Loucy (cell line): ENCODE results near the gene ANTXR2.

Experiments used
- H2AFZ ChIP-seq: fragments of 200-600 bp; sonication (generic); 2 replicates; pipeline ENCODE4 v1.6.0; 2016; ENCODE audit warnings: antibody characterized with exemption, mild to moderate bottlenecking, low read length, moderate library complexity
- H3F3A ChIP-seq: fragments of 200-600 bp; 2 replicates; pipeline ENCODE4 v1.6.0; 2016; ENCODE audit warnings: antibody characterized with exemption, low read depth, mild to moderate bottlenecking
- H3K27me3 ChIP-seq: fragments of 200-600 bp; sonication (generic); 2 replicates; pipeline ENCODE4 v1.6.1; 2014; ENCODE audit warnings: low read length, mild to moderate bottlenecking; ENCODE audit not compliant: insufficient read depth, poor library complexity, severe bottlenecking
- H3K36me3 ChIP-seq: fragments of 200-600 bp; sonication (generic); 2 replicates; pipeline ENCODE4 v1.6.1; 2016; ENCODE audit warnings: low read length; ENCODE audit not compliant: insufficient read depth
- H3K4me1 ChIP-seq: fragments of 200-600 bp; sonication (generic); 2 replicates; pipeline ENCODE4 v1.5.1; 2014; ENCODE audit warnings: low read length, mild to moderate bottlenecking; ENCODE audit not compliant: insufficient read depth, poor library complexity, severe bottlenecking
- H3K4me2 ChIP-seq: fragments of 200-600 bp; sonication (generic); 2 replicates; pipeline ENCODE4 v1.6.0; 2014; ENCODE audit warnings: antibody characterized with exemption, low read length, low read depth, mild to moderate bottlenecking; ENCODE audit not compliant: poor library complexity, severe bottlenecking
- H3K4me3 ChIP-seq: fragments of 200-600 bp; sonication (generic); 2 replicates; pipeline ENCODE4 v1.5.1; 2014; ENCODE audit warnings: low read length, mild to moderate bottlenecking, mixed read lengths; ENCODE audit not compliant: poor library complexity, severe bottlenecking
- H3K79me2 ChIP-seq: fragments of 200-600 bp; sonication (generic); 2 replicates; pipeline ENCODE4 v1.6.1; 2014; ENCODE audit warnings: low read length; ENCODE audit not compliant: insufficient read depth
- H3K9ac ChIP-seq: fragments of 200-600 bp; sonication (generic); 2 replicates; pipeline ENCODE4 v1.6.0; 2014; ENCODE audit warnings: mild to moderate bottlenecking, low read depth, low read length, moderate library complexity; ENCODE audit not compliant: poor library complexity, severe bottlenecking
- H3K9me2 ChIP-seq: fragments of 200-600 bp; sonication (generic); replicated peaks from 2 replicates; pipeline ENCODE4 v1.6.1; 2016; ENCODE audit warnings: low read depth, low read length, mixed read lengths
- H3K9me3 ChIP-seq: fragments of 200-600 bp; sonication (generic); 2 replicates; pipeline ENCODE4 v1.6.1; 2014; ENCODE audit warnings: mild to moderate bottlenecking, antibody characterized with exemption, low read length, low read depth; ENCODE audit not compliant: insufficient read depth
- H4K20me1 ChIP-seq: fragments of 200-600 bp; sonication (generic); 2 replicates; pipeline ENCODE4 v1.6.0; 2014; ENCODE audit warnings: antibody characterized with exemption, low read length, mild to moderate bottlenecking; ENCODE audit not compliant: insufficient read depth, poor library complexity, severe bottlenecking
- CTCF ChIP-seq: fragments of 200-600 bp; sonication (generic); conservative IDR thresholded peaks from 2 replicates; pipeline ENCODE4 v1.5.1; 2014; ENCODE audit warnings: mild to moderate bottlenecking, antibody characterized with exemption, low read length
- EZH2phosphoT487 ChIP-seq: fragments of 200-600 bp; IDR thresholded peaks from 2 replicates; pipeline ENCODE4 v1.6.1; 2018; ENCODE audit warnings: antibody characterized with exemption, mild to moderate bottlenecking, moderate library complexity, borderline replicate concordance

Gene ANTXR2

GRCh38 chr4:80101071-80101791 is 28.2 kb upstream of the ANTXR2 start:
- H3K4me2 ChIP-seq: no peak overlapping the region
- H3K9ac ChIP-seq: no peak overlapping the region
- no peaks in the 10 kb centered on the region for H3K4me1 ChIP-seq
- no peaks in the 10 kb centered on the region for H3K79me2 ChIP-seq
- H3K9me3 ChIP-seq: no peaks in the 10 kb centered on the region
- no peaks in the 10 kb centered on the region for H3K9me2 ChIP-seq
- H3K36me3 ChIP-seq: peaks cover 4% of the 10 kb centered on the region; the same call in 1 of the 2 replicates
- no peaks in the 10 kb centered on the region for H3K27me3 ChIP-seq
- no peak overlapping the region for H2AFZ ChIP-seq
- no peaks in the 10 kb centered on the region for H4K20me1 ChIP-seq
- TF ChIP-seq EZH2phosphoT487 (no peak), CTCF (no peak)
- H3K4me3 ChIP-seq: no peak overlapping the region
- H3F3A ChIP-seq: no peaks in the 10 kb centered on the region

GRCh38 chr4:80099671-80100070 is 26.6 kb upstream of the ANTXR2 start:
- Histone ChIP-seq H2AFZ (no peak overlapping the region), H3K36me3 (peaks cover 4% of the 10 kb centered on the region; the same call in 1 of the 2 replicates)

GRCh38 chr4:80098635-80099034 is 25.6 kb upstream of the ANTXR2 start:
- H3F3A ChIP-seq: no peaks in the 10 kb centered on the region
- no peak overlapping the region for H2AFZ ChIP-seq
- no peak overlapping the region for H3K4me3 ChIP-seq
- H3K9me3 ChIP-seq: no peaks in the 10 kb centered on the region
- H3K4me1 ChIP-seq: no peaks in the 10 kb centered on the region
- H3K27me3 ChIP-seq: no peaks in the 10 kb centered on the region
- H4K20me1 ChIP-seq: no peaks in the 10 kb centered on the region
- H3K4me2 ChIP-seq: no peak overlapping the region
- no peaks in the 10 kb centered on the region for H3K9me2 ChIP-seq
- no peaks in the 10 kb centered on the region for H3K79me2 ChIP-seq
- TF ChIP-seq EZH2phosphoT487 (no peak), CTCF (no peak)
- peaks cover 4% of the 10 kb centered on the region; the same call in 1 of the 2 replicates for H3K36me3 ChIP-seq
- no peak overlapping the region for H3K9ac ChIP-seq

More at GRCh38 chr4:80099671-80100070, 26.6 kb upstream of the ANTXR2 start:
- Histone ChIP-seq H3K4me2 (no peak overlapping the region), H3K4me1 (no peaks in the 10 kb centered on the region), H3K27me3 (no peaks in the 10 kb centered on the region), H3K9me2 (no peaks in the 10 kb centered on the region), H3K4me3 (no peak overlapping the region), H4K20me1 (no peaks in the 10 kb centered on the region), H3K9me3 (no peaks in the 10 kb centered on the region), H3K9ac (no peak overlapping the region), H3K79me2 (no peaks in the 10 kb centered on the region), H3F3A (no peaks in the 10 kb centered on the region)
- TF ChIP-seq CTCF (no peak), EZH2phosphoT487 (no peak)
